Ovary (tissue), 9 donors: ENCODE measurements around the gene POLR3GL. TPM values are rescaled to one million over a fixed set of nuclear protein-coding genes. Genes with fewer than 3 reads are reported as not detected.

Source experiments
- DNase-seq, 5 donors: peaks; one replicate each; pipeline ENCODE4 v3.0.0-alpha.2; 2019 to 2020
- H3K27ac ChIP-seq, 2 donors: fragments of 200-600 bp; one replicate each; pipeline versions ENCODE4 v1.5.1 to v1.8.0; 2019 to 2022
- H3K27me3 ChIP-seq: fragments of 200-600 bp; one replicate; pipeline ENCODE4 v1.8.0; 2022
- H3K36me3 ChIP-seq: fragments of 200-600 bp; sonication (generic); one replicate; pipeline ENCODE4 v1.5.1; 2019
- H3K4me1 ChIP-seq: one replicate; pipeline ENCODE4 v1.8.1; 2013; ENCODE audit warnings: mild to moderate bottlenecking, moderate library complexity; ENCODE audit not compliant: insufficient read depth
- H3K4me3 ChIP-seq: fragments of 200-600 bp; sonication (generic); one replicate; pipeline ENCODE4 v1.5.1; 2017
- H3K9me3 ChIP-seq, 2 donors: fragments of 200-600 bp in 1 of 2; sonication (generic) in 1 of 2; one replicate each; pipeline versions ENCODE4 v1.5.1 to v1.8.1; 2013 to 2019; ENCODE audit warnings: mild to moderate bottlenecking in 1 of 2, moderate library complexity in 1 of 2
- CTCF ChIP-seq, 3 donors: fragments of 450-650 bp in 2 of 3; fragments of 200-600 bp in 1 of 3; IDR thresholded peaks; one replicate each; pipeline versions ENCODE4 v1.5.1 to v1.8.0; 2016 to 2022; ENCODE audit warnings: antibody characterized with exemption in 3 of 3, mild to moderate bottlenecking in 1 of 3
- EP300 ChIP-seq: sonication (generic); formaldehyde crosslinking; IDR thresholded peaks from one replicate; pipeline ENCODE4 v1.6.1; 2017; ENCODE audit warnings: antibody characterized with exemption
- POLR2A ChIP-seq: fragments of 450-650 bp; IDR thresholded peaks from one replicate; pipeline ENCODE4 v1.6.1; 2017; ENCODE audit warnings: antibody characterized with exemption, mild to moderate bottlenecking, moderate library complexity
- WGBS, 3 donors: extraction: QIAGEN DNeasy Blood & Tissue Kit in 1 of 3; methylation state at CpG; one replicate each; pipeline versions ENCODE4 v1.1.5 to v1.1.7; 2013 to 2017; 5-methylcytosine and 5-hydroxymethylcytosine counted together
- intact Hi-C, 4 donors: fragments of 100-400 bp; cut with DNase I; formaldehyde crosslinking; loops; one replicate each; pipeline versions ENCODE4 v1.11.0 to v1.15.1; 2022 to 2023
- polyA plus RNA-seq, 2 donors: library from polyadenylated mRNA; stranded (reverse); fragments of 200-250 nt in 1 of 2; fragments of 350-450 nt in 1 of 2; fragmentation: Illumina TruSeq in 1 of 2; extraction: RNeasy Lipid Tissue Mini Kit (QIAGEN cat#74804) in 1 of 2; gene quantifications; one replicate each; pipeline ENCODE4 v1.2.3, GENCODE V29; 2013 to 2014
- total RNA-seq, 7 donors: library from RNA; depleted of rRNA in 2 of 7; stranded (reverse); fragments of >200 nt in 2 of 7; fragmentation: NEBNext Ultra II Directional in 3 of 7; extraction: Animal tissue kit (Norgen Biotek cat#: 25700) in 3 of 7; gene quantifications; one replicate each; pipeline versions ENCODE4 v1.1.0 to v1.2.4, GENCODE V29; 2016 to 2023
- donor health status: DM: no; HTN: no; CAD: no; lungs with moderate emphysema.
- donor health status: DM: no; HTN: no; CAD: no.
- donor health status: Bipolar disorder and iron deficiency.
- donor health status: DM: yes; HTN: yes; CAD: no.
- donor health status: DM: no; HTN: no; CAD: no.
- donor health status: DM: yes; HTN: yes; CAD: no.

The POLR3GL gene
- total and polyA plus RNA-seq, 9 donors, result 16.7 to 51.4 (median 26.9) TPM

GRCh38 chr1:145972580-145972979 is 8.1 kb downstream of the POLR3GL start:
- WGBS, 3 donors, result 78 to 89% (median 83%) methylated on average over 7 of the region's 7 CpGs
- peak in 1 of 5 donors; percentile 4 for DNase-seq
- TF ChIP-seq CTCF (IDR thresholded peaks at IDR 0.05), result no peak
- TF ChIP-seq EP300, result no peak
- TF ChIP-seq POLR2A, result no peak

GRCh38 chr1:145974721-145975120 is 10.2 kb downstream of the POLR3GL start:
- H3K4me3 ChIP-seq, result no peak overlapping the region
- H3K36me3 ChIP-seq, result no peaks in the 10 kb centered on the region
- no peaks in the 10 kb centered on the region for H3K9me3 ChIP-seq
- H3K4me1 ChIP-seq, result peaks cover 13% of the 10 kb centered on the region
- WGBS, 3 donors, result 67 to 74% (median 70%) methylated on average over 7 of the region's 7 CpGs
- H3K27me3 ChIP-seq, result no peaks in the 10 kb centered on the region
- H3K27ac ChIP-seq, result no peak overlapping the region
- peak in 1 of 5 donors; percentile 12 for DNase-seq
- no peak for TF ChIP-seq CTCF (IDR thresholded peaks at IDR 0.05)
- no peak for TF ChIP-seq EP300
- no peak for TF ChIP-seq POLR2A
- intact Hi-C loops, result no loop called here

More at GRCh38 chr1:145972580-145972979, 8.1 kb downstream of the POLR3GL start:
- no peak overlapping the region for H3K27ac ChIP-seq
- no peak overlapping the region for H3K4me3 ChIP-seq
- no peaks in the 10 kb centered on the region for H3K27me3 ChIP-seq
- no peaks in the 10 kb centered on the region for H3K9me3 ChIP-seq
- intact Hi-C loops, result no loop called here
- H3K4me1 ChIP-seq, result no peaks in the 10 kb centered on the region
- no peaks in the 10 kb centered on the region for H3K36me3 ChIP-seq

- peak in 1 of 5 donors; percentile 17 for DNase-seq
- no peak for TF ChIP-seq POLR2A
- TF ChIP-seq EP300, result no peak
- no peak for TF ChIP-seq CTCF (IDR thresholded peaks at IDR 0.05)
- Histone ChIP-seq H3K36me3 (no peaks in the 10 kb centered on the region), H3K9me3 (no peaks in the 10 kb centered on the region), H3K27ac (no peak overlapping the region), H3K4me1 (peaks cover 16% of the 10 kb centered on the region), H3K4me3 (no peak overlapping the region), H3K27me3 (no peaks in the 10 kb centered on the region)
- intact Hi-C loops, result no loop called here
- WGBS, 3 donors, result 76 to 89% (median 82%) methylated on average over 4 of the region's 4 CpGs
Observed at GRCh38 chr1:145975216-145975615, 10.7 kb downstream of the POLR3GL start.

GRCh38 chr1:145977016-145977415 is 12.5 kb downstream of the POLR3GL start:
- Histone ChIP-seq H3K27ac (no peak overlapping the region), H3K4me3 (no peak overlapping the region), H3K36me3 (no peaks in the 10 kb centered on the region), H3K4me1 (peaks cover 24% of the 10 kb centered on the region), H3K27me3 (no peaks in the 10 kb centered on the region), H3K9me3 (no peaks in the 10 kb centered on the region)
- WGBS, 3 donors, result 82 to 86% (median 85%) methylated on average over 5 of the region's 5 CpGs
- DNase-seq, result peak in 1 of 5 donors; percentile 32
- TF ChIP-seq EP300, result no peak
- TF ChIP-seq CTCF (IDR thresholded peaks at IDR 0.05), result no peak
- TF ChIP-seq POLR2A, result no peak
- intact Hi-C loops, result loop anchor here in 2 of 4 donors (2.0 kb wide), 2 partner anchors 30 to 36 kb away; no protein-coding TSS in a partner anchor
